Measurements from ENCODE around the gene PTDSS2. TPM values are rescaled to one million over a fixed set of nuclear protein-coding genes. Genes with fewer than 3 reads are reported as not detected.
"Not testable (repeated sequence)": the region's sequence is repeated elsewhere in the genome, so short reads cannot be mapped to it uniquely, and the experiment has no call there.

Gene PTDSS2
- total and polyA plus RNA-seq, 2 donors (not counting 1 experiment from before 2014, with no cell fraction given), result 22.1 to 29.0 TPM

DNA sequence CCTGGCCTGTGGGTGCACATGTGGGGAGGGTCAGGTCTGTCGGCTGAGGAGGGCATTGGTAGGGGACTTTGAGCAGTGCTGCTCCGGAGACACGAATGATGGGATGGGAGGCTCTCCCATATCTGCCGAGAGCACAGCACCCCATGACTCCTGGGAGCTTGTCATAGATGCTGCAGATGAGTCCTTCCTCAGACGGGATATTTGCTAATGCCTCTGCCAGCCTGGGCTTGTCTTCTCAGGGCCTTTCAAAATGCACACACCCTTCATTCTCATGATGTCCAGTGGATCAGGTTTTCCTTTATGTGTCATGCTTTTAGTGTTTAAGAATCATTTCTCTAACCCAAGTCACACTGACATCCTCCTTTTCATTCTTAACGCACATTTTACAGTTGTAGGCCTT lies 65.1 kb downstream of the PTDSS2 start:
- CTCF ChIA-PET, result no interaction called here
- H3K27me3 Mint-ChIP-seq, result no peaks in the 10 kb centered on the region
- H3K79me2 ChIP-seq (ENCODE audit: control insufficient read depth, insufficient read depth, low read length), result peaks cover under 1% of the 10 kb centered on the region

DNA sequence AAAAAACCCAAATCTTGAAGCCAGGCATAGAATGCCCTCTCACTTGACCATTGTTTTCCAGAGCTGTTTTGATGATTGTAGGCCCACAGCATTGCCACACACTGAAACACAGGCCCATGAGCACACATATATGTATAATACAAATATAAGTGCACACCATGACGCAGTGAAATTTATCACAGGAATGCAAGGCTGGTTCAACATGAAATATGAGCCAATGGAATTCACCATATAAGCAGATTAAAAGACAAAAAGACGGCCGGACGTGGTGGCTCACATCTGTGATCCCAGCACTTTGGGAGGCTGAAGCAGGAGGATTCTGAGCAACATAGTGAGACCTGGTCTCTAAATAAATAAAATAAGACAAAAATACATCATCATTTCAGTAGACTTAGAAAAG lies 66.3 kb downstream of the PTDSS2 start:
- Histone ChIP-seq H3K4me2 (replicated peaks; ENCODE audit: low read depth, low read length, poor library complexity, severe bottlenecking) (no peak overlapping the region), H4K20me1 (ENCODE audit: control insufficient read depth, insufficient read depth, low read length, poor library complexity, severe bottlenecking) (no peaks in the 10 kb centered on the region), H3K9me3 (ENCODE audit: control extremely low read depth in 1 of 3, control insufficient read depth in 2 of 3, insufficient read depth in 1 of 3, low read length in 2 of 3) (peaks cover 0 to 22% (median 0%) of the 10 kb centered on the region in 3 donors), H2AFZ (ENCODE audit: insufficient read depth, low read depth, low read length, poor library complexity, severe bottlenecking) (no peak overlapping the region), H3K4me3 (ENCODE audit: control extremely low read depth in 1 of 5, extremely low read depth in 1 of 5, insufficient read depth in 1 of 5, low read depth in 2 of 5, low read length in 4 of 5) (no peak overlapping the region), H3K27ac (ENCODE audit: low read length in 2 of 2) (no peak overlapping the region), H3K9ac (ENCODE audit: low read length) (no peak overlapping the region), H3K27me3 (replicated peaks in 1 of 4; ENCODE audit: control extremely low read depth in 1 of 4, control insufficient read depth in 3 of 4, insufficient read depth in 4 of 4, low read length in 3 of 4) (no peaks in the 10 kb centered on the region), H3K79me2 (ENCODE audit: control insufficient read depth, insufficient read depth, low read length) (no peaks in the 10 kb centered on the region), H3K4me1 (ENCODE audit: control insufficient read depth in 2 of 2, insufficient read depth in 2 of 2, low read length in 2 of 2) (peaks cover 3 to 4% of the 10 kb centered on the region in 2 donors), H3K36me3 (replicated peaks in 1 of 2; ENCODE audit: control extremely low read depth in 1 of 2, control insufficient read depth in 1 of 2, extremely low read depth in 1 of 2, insufficient read depth in 2 of 2, low read length in 1 of 2) (peaks cover 0 to 2% of the 10 kb centered on the region in 2 experiments)
- Mint-ChIP-seq H3K4me1 (peaks cover 12% of the 10 kb centered on the region), H3K9me3 (ENCODE audit: insufficient read depth) (peaks cover 3% of the 10 kb centered on the region), H3K4me3 (no peak overlapping the region), H3K27ac (no peak overlapping the region), H3K27me3 (no peaks in the 10 kb centered on the region)
- ATAC-seq (ENCODE audit: low read depth), result no peak
- TF ChIP-seq, protein P1, sequence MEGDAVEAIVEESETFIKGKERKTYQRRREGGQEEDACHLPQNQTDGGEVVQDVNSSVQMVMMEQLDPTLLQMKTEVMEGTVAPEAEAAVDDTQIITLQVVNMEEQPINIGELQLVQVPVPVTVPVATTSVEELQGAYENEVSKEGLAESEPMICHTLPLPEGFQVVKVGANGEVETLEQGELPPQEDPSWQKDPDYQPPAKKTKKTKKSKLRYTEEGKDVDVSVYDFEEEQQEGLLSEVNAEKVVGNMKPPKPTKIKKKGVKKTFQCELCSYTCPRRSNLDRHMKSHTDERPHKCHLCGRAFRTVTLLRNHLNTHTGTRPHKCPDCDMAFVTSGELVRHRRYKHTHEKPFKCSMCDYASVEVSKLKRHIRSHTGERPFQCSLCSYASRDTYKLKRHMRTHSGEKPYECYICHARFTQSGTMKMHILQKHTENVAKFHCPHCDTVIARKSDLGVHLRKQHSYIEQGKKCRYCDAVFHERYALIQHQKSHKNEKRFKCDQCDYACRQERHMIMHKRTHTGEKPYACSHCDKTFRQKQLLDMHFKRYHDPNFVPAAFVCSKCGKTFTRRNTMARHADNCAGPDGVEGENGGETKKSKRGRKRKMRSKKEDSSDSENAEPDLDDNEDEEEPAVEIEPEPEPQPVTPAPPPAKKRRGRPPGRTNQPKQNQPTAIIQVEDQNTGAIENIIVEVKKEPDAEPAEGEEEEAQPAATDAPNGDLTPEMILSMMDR (IDR thresholded peaks at IDR 0.05), result no peak
- no peak for TF ChIP-seq EZH2 (IDR thresholded peaks at IDR 0.05; ENCODE audit: borderline replicate concordance, insufficient read depth, low read depth, low read length, poor library complexity, severe bottlenecking)
- CTCF ChIA-PET, result interaction anchor here (1.0 kb wide), 1 partner anchor 68 kb away, joined by 3 read pairs; no protein-coding TSS in a partner anchor
- no CpG with 5 or more reads among the region's 4 CpGs for WGBS (ENCODE audit: insufficient coverage)
- POLR2A ChIA-PET, result interaction anchor here (0.6 kb wide), 1 partner anchor 14 kb away, joined by 3 read pairs; no protein-coding TSS in a partner anchor
- no peak for DNase-seq
- intact Hi-C loops (cut with micrococcal nuclease), result no loop called here

More for the DNA sequence above, 65.1 kb downstream of the PTDSS2 start:
- POLR2A ChIA-PET, result no interaction called here
- H3K27ac ChIP-seq (ENCODE audit: low read length in 2 of 2), result no peak overlapping the region
- H3K27me3 ChIP-seq (replicated peaks in 1 of 4; ENCODE audit: control extremely low read depth in 1 of 4, control insufficient read depth in 3 of 4, insufficient read depth in 4 of 4, low read length in 3 of 4), result no peaks in the 10 kb centered on the region
- no peak overlapping the region for H2AFZ ChIP-seq (ENCODE audit: insufficient read depth, low read depth, low read length, poor library complexity, severe bottlenecking)
- H4K20me1 ChIP-seq (ENCODE audit: control insufficient read depth, insufficient read depth, low read length, poor library complexity, severe bottlenecking), result no peaks in the 10 kb centered on the region
- ATAC-seq (ENCODE audit: low read depth) (no peak), DNase-seq (no peak)
- WGBS (ENCODE audit: insufficient coverage), result 78% methylated on average over 6 of the region's 6 CpGs
- no peak overlapping the region for H3K4me2 ChIP-seq (replicated peaks; ENCODE audit: low read depth, low read length, poor library complexity, severe bottlenecking)
- no peak overlapping the region for H3K4me3 ChIP-seq (ENCODE audit: control extremely low read depth in 1 of 5, extremely low read depth in 1 of 5, insufficient read depth in 1 of 5, low read depth in 2 of 5, low read length in 4 of 5)
- H3K36me3 ChIP-seq (replicated peaks in 1 of 2; ENCODE audit: control extremely low read depth in 1 of 2, control insufficient read depth in 1 of 2, extremely low read depth in 1 of 2, insufficient read depth in 2 of 2, low read length in 1 of 2), result peaks cover 0 to 2% of the 10 kb centered on the region in 2 experiments
- Mint-ChIP-seq H3K4me1 (peaks cover 9% of the 10 kb centered on the region), H3K27ac (no peak overlapping the region), H3K9me3 (ENCODE audit: insufficient read depth) (peaks cover 3% of the 10 kb centered on the region), H3K4me3 (no peak overlapping the region)
- H3K9ac ChIP-seq (ENCODE audit: low read length), result no peak overlapping the region
- peaks cover 0 to 22% (median 0%) of the 10 kb centered on the region in 3 donors for H3K9me3 ChIP-seq (ENCODE audit: control extremely low read depth in 1 of 3, control insufficient read depth in 2 of 3, insufficient read depth in 1 of 3, low read length in 2 of 3)
- peaks cover 3 to 4% of the 10 kb centered on the region in 2 donors for H3K4me1 ChIP-seq (ENCODE audit: control insufficient read depth in 2 of 2, insufficient read depth in 2 of 2, low read length in 2 of 2)
- TF ChIP-seq, protein P1 (IDR thresholded peaks at IDR 0.05), result no peak
- TF ChIP-seq EZH2 (IDR thresholded peaks at IDR 0.05; ENCODE audit: borderline replicate concordance, insufficient read depth, low read depth, low read length, poor library complexity, severe bottlenecking), result no peak
- intact Hi-C loops (cut with micrococcal nuclease), result no loop called here

DNA sequence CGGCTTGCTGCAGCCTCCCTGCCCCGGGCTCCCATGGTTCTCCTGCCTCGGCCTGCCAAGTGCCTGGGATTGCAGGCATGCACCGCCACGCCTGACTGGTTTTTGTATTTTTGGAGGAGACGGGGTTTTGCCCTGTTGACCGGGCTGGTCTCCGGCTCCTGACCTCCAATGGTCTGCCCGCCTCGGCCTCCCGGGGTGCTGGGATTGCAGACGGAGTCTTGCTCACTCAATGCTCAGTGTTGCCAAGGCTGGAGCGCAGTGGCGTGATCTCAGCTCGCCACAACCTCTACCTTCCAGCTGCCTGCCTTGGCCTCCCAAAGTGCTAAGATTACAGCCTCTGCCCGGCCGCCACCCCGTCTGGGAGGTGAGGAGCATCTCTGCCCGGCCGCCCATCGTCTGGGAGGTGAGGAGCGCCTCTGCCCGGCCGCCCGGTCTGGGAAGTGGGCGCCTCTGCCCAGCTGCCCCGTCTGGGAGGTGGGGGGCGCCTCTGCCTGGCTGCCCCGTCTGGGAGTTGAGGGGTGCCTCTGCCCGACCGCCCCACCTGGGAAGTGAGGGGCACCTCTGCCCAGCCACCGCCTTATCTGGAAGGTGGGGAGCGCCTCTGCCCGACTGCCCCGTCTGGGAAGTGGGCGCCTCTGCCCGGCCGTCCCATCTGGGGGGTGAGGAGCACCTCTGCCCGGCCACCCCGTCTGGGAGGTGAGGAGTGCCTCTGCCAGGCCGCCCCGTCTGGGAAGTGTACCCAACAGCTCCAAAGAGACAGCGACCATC lies 67.0 kb downstream of the PTDSS2 start:
- WGBS (ENCODE audit: insufficient coverage), result 93% methylated on average over 39 of the region's 43 CpGs
- intact Hi-C loops (cut with micrococcal nuclease); H3K4me1 ChIP-seq (ENCODE audit: control insufficient read depth in 2 of 2, insufficient read depth in 2 of 2, low read length in 2 of 2); H3K36me3 ChIP-seq (replicated peaks in 1 of 2; ENCODE audit: control extremely low read depth in 1 of 2, control insufficient read depth in 1 of 2, extremely low read depth in 1 of 2, insufficient read depth in 2 of 2, low read length in 1 of 2); H3K27ac Mint-ChIP-seq; H4K20me1 ChIP-seq (ENCODE audit: control insufficient read depth, insufficient read depth, low read length, poor library complexity, severe bottlenecking); H3K27me3 Mint-ChIP-seq; H2AFZ ChIP-seq (ENCODE audit: insufficient read depth, low read depth, low read length, poor library complexity, severe bottlenecking); H3K4me3 ChIP-seq (ENCODE audit: control extremely low read depth in 1 of 5, extremely low read depth in 1 of 5, insufficient read depth in 1 of 5, low read depth in 2 of 5, low read length in 4 of 5); H3K9me3 Mint-ChIP-seq (ENCODE audit: insufficient read depth); H3K27me3 ChIP-seq (replicated peaks in 1 of 4; ENCODE audit: control extremely low read depth in 1 of 4, control insufficient read depth in 3 of 4, insufficient read depth in 4 of 4, low read length in 3 of 4); H3K4me1 Mint-ChIP-seq; H3K27ac ChIP-seq (ENCODE audit: low read length in 2 of 2); H3K9ac ChIP-seq (ENCODE audit: low read length); DNase-seq; H3K4me2 ChIP-seq (replicated peaks; ENCODE audit: low read depth, low read length, poor library complexity, severe bottlenecking); H3K4me3 Mint-ChIP-seq; H3K79me2 ChIP-seq (ENCODE audit: control insufficient read depth, insufficient read depth, low read length); ATAC-seq (ENCODE audit: low read depth): not testable (repeated sequence)
- CTCF ChIA-PET, result interaction anchor here (1.0 to 1.3 kb wide), 3 partner anchors 8 to 96 kb away, joined by 3 to 4 read pairs (median 3); no protein-coding TSS in a partner anchor
- peaks cover 0 to 22% (median 0%) of the 10 kb centered on the region in 3 donors for H3K9me3 ChIP-seq (ENCODE audit: control extremely low read depth in 1 of 3, control insufficient read depth in 2 of 3, insufficient read depth in 1 of 3, low read length in 2 of 3)
- POLR2A ChIA-PET, result interaction anchor here (0.6 to 1.8 kb wide), 2 partner anchors 8 to 14 kb away, joined by 3 to 6 read pairs; no protein-coding TSS in a partner anchor

Data from B cell (primary cell).